Type B pancreatic cell (in vitro differentiated cells): ENCODE data around the gene GNL3. TPM values are rescaled to one million over a fixed set of nuclear protein-coding genes. Genes with fewer than 3 reads are reported as not detected.
"Not testable (repeated sequence)": the region's sequence is repeated elsewhere in the genome, so short reads cannot be mapped to it uniquely, and the experiment has no call there.

ENCODE experiments used
- DNase-seq: peaks from one replicate; pipeline ENCODE4 v3.0.0; 2021; ENCODE audit warnings: mixed read lengths; ENCODE audit not compliant: unreplicated experiment; ENCODE audit errors: extremely low spot score
- H3K27ac Mint-ChIP-seq: 2 replicates; pipeline ENCODE4 v1.8.0; 2021; ENCODE audit warnings: mild to moderate bottlenecking, mixed read lengths
- H3K27me3 Mint-ChIP-seq: 2 replicates; pipeline ENCODE4 v1.8.0; 2021; ENCODE audit warnings: mixed read lengths
- H3K36me3 Mint-ChIP-seq: 2 replicates; pipeline ENCODE4 v1.8.0; 2021; ENCODE audit warnings: mixed read lengths
- H3K4me1 Mint-ChIP-seq: one replicate; pipeline ENCODE4 v1.8.0; 2021; ENCODE audit warnings: mixed read lengths; ENCODE audit not compliant: unreplicated experiment
- H3K4me3 Mint-ChIP-seq: 2 replicates; pipeline ENCODE4 v1.8.0; 2021; ENCODE audit warnings: mild to moderate bottlenecking, mixed read lengths
- H3K9me3 Mint-ChIP-seq: 2 replicates; pipeline ENCODE4 v1.8.0; 2021; ENCODE audit warnings: mixed read lengths
- CTCF ChIP-seq: fragments of 200-600 bp; sonication (generic); conservative IDR thresholded peaks from 2 replicates; pipeline ENCODE4 v1.5.0; 2021; ENCODE audit warnings: antibody characterized with exemption, mild to moderate bottlenecking
- total RNA-seq: library from RNA; stranded (reverse); gene quantifications from 2 replicates; pipeline ENCODE4 v1.2.1, GENCODE V29; 2021; ENCODE audit warnings: low replicate concordance

GNL3 gene
- total RNA-seq, 1 donor from 2014 or later = 114 TPM

DNA sequence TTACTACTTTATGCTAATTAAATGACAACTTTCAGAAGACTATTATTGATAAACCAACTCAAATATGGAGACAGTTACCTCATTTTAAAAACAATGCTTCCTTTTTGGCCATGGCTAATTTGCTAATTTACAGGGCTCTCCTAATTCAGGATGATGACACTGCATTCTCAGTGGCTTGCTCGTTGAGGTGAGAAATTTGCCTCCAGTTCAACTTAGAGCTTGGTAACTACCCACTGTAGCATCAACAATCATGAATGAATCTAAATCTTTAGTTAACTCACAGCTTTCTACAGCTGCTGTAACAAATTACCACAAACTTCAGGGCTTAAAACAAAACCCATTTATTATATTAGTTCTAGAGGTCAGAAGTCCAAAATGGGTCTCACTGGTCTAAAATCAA, 14.2 kb upstream of the GNL3 start:
- H3K36me3 Mint-ChIP-seq = peaks cover 30% of the 10 kb centered on the region
- H3K27me3 Mint-ChIP-seq = no peaks in the 10 kb centered on the region

GRCh38 chr3:52676201-52676600, 9.6 kb upstream of the GNL3 start:
- not testable (repeated sequence) for H3K9me3 Mint-ChIP-seq, DNase-seq, H3K4me1 Mint-ChIP-seq, H3K27me3 Mint-ChIP-seq, H3K4me3 Mint-ChIP-seq, H3K27ac Mint-ChIP-seq
- peaks cover 41% of the 10 kb centered on the region for H3K36me3 Mint-ChIP-seq

More for the DNA sequence above, 14.2 kb upstream of the GNL3 start:
- no peaks in the 10 kb centered on the region for H3K9me3 Mint-ChIP-seq
- no peaks in the 10 kb centered on the region for H3K4me1 Mint-ChIP-seq
- no peak for TF ChIP-seq CTCF
- DNase-seq = no peak
- no peak overlapping the region for H3K27ac Mint-ChIP-seq
- no peak overlapping the region for H3K4me3 Mint-ChIP-seq

DNA sequence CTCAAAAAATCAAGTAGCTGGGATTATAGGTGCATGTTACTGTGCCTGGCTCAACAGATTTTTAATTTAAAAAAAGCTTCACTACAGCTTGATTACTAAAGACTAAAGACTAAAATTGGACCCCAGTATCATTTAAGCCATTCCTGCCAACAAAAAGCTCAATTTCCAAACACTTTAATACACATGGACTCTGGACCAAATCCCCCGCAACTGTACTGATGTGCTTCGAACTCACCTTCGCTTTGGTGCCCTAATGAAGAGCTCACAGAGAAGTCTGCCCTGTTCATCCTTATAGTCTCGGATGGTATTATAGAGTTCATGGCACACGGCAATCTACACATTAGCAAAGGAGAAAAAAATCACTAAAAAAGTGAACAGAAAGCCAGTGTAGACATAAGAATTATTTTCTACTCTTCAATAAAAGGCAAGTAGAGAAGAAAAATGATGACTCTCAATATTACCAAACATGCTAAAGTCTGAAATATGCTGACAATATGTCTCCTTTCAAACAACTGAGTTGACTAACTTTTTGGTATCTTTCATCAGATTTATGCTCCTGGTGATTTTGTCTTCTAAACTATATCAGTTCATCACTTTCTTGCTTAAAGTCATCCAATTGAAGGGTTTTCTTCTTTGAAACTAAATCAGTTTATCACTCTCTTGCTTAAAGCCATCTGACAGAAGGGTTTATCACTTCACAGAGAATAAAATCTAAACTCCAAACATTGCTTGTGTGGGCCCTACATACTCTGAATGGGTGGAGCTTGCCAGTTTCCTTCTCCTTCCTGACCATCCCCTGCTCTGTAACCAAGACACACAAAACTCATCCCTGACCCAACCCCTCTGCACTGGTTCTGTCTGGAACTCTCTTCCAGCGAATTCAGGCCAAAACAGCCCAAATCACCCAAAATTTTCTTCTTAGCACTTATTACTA, 7.3 kb upstream of the GNL3 start:
- Mint-ChIP-seq H3K27ac (no peak overlapping the region), H3K36me3 (peaks cover 36% of the 10 kb centered on the region), H3K4me3 (no peak overlapping the region), H3K9me3 (no peaks in the 10 kb centered on the region), H3K4me1 (peaks cover 10% of the 10 kb centered on the region), H3K27me3 (no peaks in the 10 kb centered on the region)
- no peak for TF ChIP-seq CTCF
- no peak for DNase-seq

GRCh38 chr3:52679199-52679538, 6.7 kb upstream of the GNL3 start:
- peaks cover 36% of the 10 kb centered on the region for H3K36me3 Mint-ChIP-seq
- no peak overlapping the region for H3K4me3 Mint-ChIP-seq

DNA sequence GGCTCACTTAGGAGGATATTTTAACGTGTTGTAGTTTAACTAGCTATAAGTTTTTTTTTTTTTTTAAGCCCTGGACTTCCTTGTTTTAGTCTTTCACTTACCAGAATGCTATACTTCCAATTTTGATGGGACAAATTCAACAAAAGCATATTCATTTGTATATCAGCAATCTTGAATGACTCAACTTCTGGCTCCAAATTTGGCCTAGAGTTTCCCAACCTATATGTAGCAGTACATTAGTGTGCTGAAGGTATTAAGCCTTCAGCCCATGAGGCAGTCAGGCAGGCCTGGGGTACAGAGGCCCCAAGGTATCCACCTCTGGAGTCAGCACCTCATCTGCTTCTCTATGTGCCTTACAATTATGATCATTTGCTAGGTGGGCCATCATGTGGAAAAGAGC, 6.0 kb upstream of the GNL3 start:
- no peak for TF ChIP-seq CTCF
- Mint-ChIP-seq H3K27ac (peak overlapping the region; percentile 52), H3K27me3 (no peaks in the 10 kb centered on the region), H3K4me3 (no peak overlapping the region), H3K9me3 (no peaks in the 10 kb centered on the region), H3K4me1 (peaks cover 16% of the 10 kb centered on the region), H3K36me3 (peaks cover 35% of the 10 kb centered on the region)
- no peak for DNase-seq

More at GRCh38 chr3:52679199-52679538, 6.7 kb upstream of the GNL3 start:
- no peaks in the 10 kb centered on the region for H3K9me3 Mint-ChIP-seq
- no peaks in the 10 kb centered on the region for H3K27me3 Mint-ChIP-seq
- DNase-seq = no peak
- no peak for TF ChIP-seq CTCF
- peaks cover 10% of the 10 kb centered on the region for H3K4me1 Mint-ChIP-seq
- H3K27ac Mint-ChIP-seq = no peak overlapping the region

DNA sequence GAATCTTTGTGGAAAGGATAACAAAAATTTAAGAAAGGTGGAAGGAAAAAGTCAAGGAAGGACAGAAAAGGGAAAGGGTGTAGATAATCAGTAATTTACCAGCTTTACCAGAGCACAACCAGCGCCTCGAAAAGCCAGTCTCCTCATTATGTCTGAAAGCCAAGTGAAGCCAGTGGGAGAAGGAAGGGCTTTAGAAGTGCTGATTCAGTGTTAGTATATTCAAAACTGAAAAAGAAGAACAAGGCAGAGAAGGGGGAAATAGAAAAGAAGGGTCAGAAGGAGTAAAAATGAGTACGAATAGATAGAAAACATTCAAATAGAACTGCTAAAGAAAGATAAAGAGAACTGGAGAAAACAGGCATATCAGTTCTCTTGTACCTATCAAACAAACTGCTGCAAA, 4.2 kb upstream of the GNL3 start:
- Mint-ChIP-seq H3K27ac (peak overlapping the region; percentile 73), H3K4me3 (peak overlapping the region; percentile 26), H3K27me3 (no peaks in the 10 kb centered on the region), H3K4me1 (peaks cover 17% of the 10 kb centered on the region), H3K36me3 (peaks cover 32% of the 10 kb centered on the region), H3K9me3 (no peaks in the 10 kb centered on the region)
- no peak for TF ChIP-seq CTCF
- DNase-seq = no peak
